HepG2 (cell line): ENCODE results near the gene UBALD1. TPM values are rescaled to one million over a fixed set of nuclear protein-coding genes. Genes with fewer than 3 reads are reported as not detected.

ENCODE experiments used
- ATF7 ChIP-seq, 2 experiments: fragments of 450-650 bp in 1 of 2; sonication (generic) in 1 of 2; formaldehyde crosslinking in 1 of 2; IDR thresholded peaks; 2 replicates each; pipeline versions ENCODE4 v1.4.0 to v1.6.1; 2016 to 2020; ENCODE audit warnings: antibody characterized with exemption in 1 of 2, mild to moderate bottlenecking in 1 of 2, missing genetic modification reagents in 1 of 2
- ATF7-NPFF ChIP-seq: sonication (generic); formaldehyde crosslinking; IDR thresholded peaks from 2 replicates; pipeline ENCODE4 v1.8.1; 2023; ENCODE audit warnings: mild to moderate bottlenecking, low read depth, missing genetic modification reagents, moderate library complexity
- ESRRA ChIP-seq: sonication (generic); formaldehyde crosslinking; IDR thresholded peaks from 2 replicates; pipeline ENCODE4 v1.5.1; 2020; ENCODE audit warnings: mild to moderate bottlenecking, low read depth, missing genetic modification reagents
- FOXA3 ChIP-seq: IDR thresholded peaks from 2 replicates; pipeline ENCODE4 v1.6.1; 2016; ENCODE audit warnings: missing genetic modification reagents, missing compliant biosample characterization
- HDAC2 ChIP-seq: sonication (generic); formaldehyde crosslinking; IDR thresholded peaks from 2 replicates; pipeline ENCODE4 v1.4.0; 2020; ENCODE audit warnings: missing genetic modification reagents
- HMG20A ChIP-seq: IDR thresholded peaks from 2 replicates; pipeline ENCODE4 v1.6.1; 2016; ENCODE audit warnings: borderline replicate concordance
- HNRNPK ChIP-seq: fragments of 200-400 bp; formaldehyde crosslinking; IDR thresholded peaks from 2 replicates; pipeline ENCODE4 v1.6.1; 2018; ENCODE audit warnings: low read length, low read depth, moderate library complexity, mild to moderate bottlenecking; ENCODE audit not compliant: poor library complexity, severe bottlenecking
- KLF6 ChIP-seq: IDR thresholded peaks from 2 replicates; pipeline ENCODE4 v1.8.0; 2016; ENCODE audit warnings: missing biosample characterization, missing genetic modification reagents
- KLF9 ChIP-seq: IDR thresholded peaks from 2 replicates; pipeline ENCODE4 v1.6.1; 2016; ENCODE audit warnings: low read depth
- MAFF ChIP-seq: IDR thresholded peaks from 2 replicates; pipeline ENCODE4 v1.6.1; 2011; ENCODE audit warnings: low read depth, low read length, improper control_type of control experiment
- MTF2 ChIP-seq: sonication (generic); formaldehyde crosslinking; IDR thresholded peaks from 2 replicates; pipeline ENCODE4 v1.5.0; 2020; ENCODE audit warnings: missing genetic modification reagents, borderline replicate concordance
- MXD3 ChIP-seq: IDR thresholded peaks from 2 replicates; pipeline ENCODE4 v1.6.1; 2016; ENCODE audit warnings: mild to moderate bottlenecking, missing biosample characterization, missing genetic modification reagents
- NKX3-1 ChIP-seq: sonication (generic); formaldehyde crosslinking; IDR thresholded peaks from 2 replicates; pipeline ENCODE4 v1.5.0; 2020; ENCODE audit warnings: missing genetic modification reagents
- PAF1 ChIP-seq: IDR thresholded peaks from 2 replicates; pipeline ENCODE4 v1.6.1; 2016; ENCODE audit warnings: missing genetic modification reagents, missing compliant biosample characterization
- RFXANK ChIP-seq: IDR thresholded peaks from 2 replicates; pipeline ENCODE4 v1.6.1; 2016
- SP4 ChIP-seq: sonication (generic); formaldehyde crosslinking; IDR thresholded peaks from 2 replicates; pipeline ENCODE4 v1.8.1; 2023; ENCODE audit warnings: mild to moderate bottlenecking, missing genetic modification reagents
- SP5 ChIP-seq: IDR thresholded peaks from 2 replicates; pipeline ENCODE4 v1.6.1; 2016; ENCODE audit warnings: low read depth, borderline replicate concordance
- SRF ChIP-seq: IDR thresholded peaks from 2 replicates; pipeline ENCODE4 v1.6.1; 2011; ENCODE audit warnings: mild to moderate bottlenecking, low read depth, low read length, moderate library complexity
- TEAD2 ChIP-seq: sonication (generic); formaldehyde crosslinking; IDR thresholded peaks from 2 replicates; pipeline ENCODE4 v1.9.0; 2021; ENCODE audit warnings: missing genetic modification reagents
- TFAP4 ChIP-seq: sonication (generic); IDR thresholded peaks from 2 replicates; pipeline ENCODE4 v1.6.1; 2016; ENCODE audit warnings: low read depth, borderline replicate concordance
- YEATS2 ChIP-seq: sonication (generic); formaldehyde crosslinking; IDR thresholded peaks from 2 replicates; pipeline ENCODE4 v1.4.0; 2020; ENCODE audit warnings: missing genetic modification reagents, borderline replicate concordance
- ZEB1 ChIP-seq: IDR thresholded peaks from 2 replicates; pipeline ENCODE4 v1.6.1; 2012; ENCODE audit warnings: mild to moderate bottlenecking, low read depth, inconsistent platforms; ENCODE audit not compliant: insufficient replicate concordance
- ZNF24 ChIP-seq: fragments of 450-650 bp; IDR thresholded peaks from 2 replicates; pipeline ENCODE4 v1.6.1; 2017; ENCODE audit warnings: antibody characterized with exemption, mild to moderate bottlenecking
- ZNF326 ChIP-seq: sonication (generic); formaldehyde crosslinking; IDR thresholded peaks from 2 replicates; pipeline ENCODE4 v1.4.0; 2020; ENCODE audit warnings: missing genetic modification reagents, borderline replicate concordance
- ZNF546 ChIP-seq: sonication (generic); formaldehyde crosslinking; conservative IDR thresholded peaks from 2 replicates; pipeline ENCODE4 v1.8.1; 2023; ENCODE audit warnings: mild to moderate bottlenecking, missing genetic modification reagents
- ZNF563 ChIP-seq: sonication (generic); formaldehyde crosslinking; IDR thresholded peaks from 2 replicates; pipeline ENCODE4 v1.8.0; 2022; ENCODE audit warnings: mild to moderate bottlenecking, moderate library complexity, missing genetic modification reagents
- ZNF619 ChIP-seq: sonication (generic); formaldehyde crosslinking; IDR thresholded peaks from 2 replicates; pipeline ENCODE4 v1.4.0; 2020; ENCODE audit warnings: mild to moderate bottlenecking, missing genetic modification reagents
- ZNF672 ChIP-seq: sonication (generic); formaldehyde crosslinking; IDR thresholded peaks from 2 replicates; pipeline ENCODE4 v1.8.1; 2022; ENCODE audit warnings: missing genetic modification reagents
- ZNF773 ChIP-seq: sonication (generic); formaldehyde crosslinking; IDR thresholded peaks from 2 replicates; pipeline ENCODE4 v1.4.0; 2020; ENCODE audit warnings: missing genetic modification reagents, borderline replicate concordance
- polyA plus RNA-seq, 8 experiments: library from polyadenylated mRNA; depleted of rRNA in 3 of 8; stranded (reverse) in 7 of 8; unstranded in 1 of 8; fragments of >200 nt; fragmentation: Illumina TruSeq in 4 of 8; extraction: Trizol in 4 of 8; gene quantifications; 2 replicates each; pipeline versions ENCODE4 v1.2.1 to v1.2.3, GENCODE V29; 2011 to 2016; ENCODE audit warnings: low read depth in 4 of 8, missing spikeins in 1 of 8, mixed read lengths in 1 of 8; ENCODE audit not compliant: insufficient read depth in 1 of 8
- total RNA-seq, 5 experiments: library from RNA; depleted of rRNA; stranded (reverse); fragments of >200 nt; fragmentation: Illumina TruSeq; extraction: Trizol; gene quantifications; 2 replicates each; pipeline ENCODE4 v1.2.3, GENCODE V29; 2016; ENCODE audit warnings: low read depth in 1 of 5
- TF ChIP-seq, protein P1 (sequence below): sonication (generic); formaldehyde crosslinking; conservative IDR thresholded peaks from 2 replicates; pipeline ENCODE4 v1.8.0; 2022; ENCODE audit warnings: mild to moderate bottlenecking, moderate library complexity, missing genetic modification reagents

Gene UBALD1
- total and polyA plus RNA-seq, 2 of the 13 experiments (the other 11 are each of a cell fraction or from before 2014, with no cell fraction given) = 6.8 to 12.3 TPM

DNA sequence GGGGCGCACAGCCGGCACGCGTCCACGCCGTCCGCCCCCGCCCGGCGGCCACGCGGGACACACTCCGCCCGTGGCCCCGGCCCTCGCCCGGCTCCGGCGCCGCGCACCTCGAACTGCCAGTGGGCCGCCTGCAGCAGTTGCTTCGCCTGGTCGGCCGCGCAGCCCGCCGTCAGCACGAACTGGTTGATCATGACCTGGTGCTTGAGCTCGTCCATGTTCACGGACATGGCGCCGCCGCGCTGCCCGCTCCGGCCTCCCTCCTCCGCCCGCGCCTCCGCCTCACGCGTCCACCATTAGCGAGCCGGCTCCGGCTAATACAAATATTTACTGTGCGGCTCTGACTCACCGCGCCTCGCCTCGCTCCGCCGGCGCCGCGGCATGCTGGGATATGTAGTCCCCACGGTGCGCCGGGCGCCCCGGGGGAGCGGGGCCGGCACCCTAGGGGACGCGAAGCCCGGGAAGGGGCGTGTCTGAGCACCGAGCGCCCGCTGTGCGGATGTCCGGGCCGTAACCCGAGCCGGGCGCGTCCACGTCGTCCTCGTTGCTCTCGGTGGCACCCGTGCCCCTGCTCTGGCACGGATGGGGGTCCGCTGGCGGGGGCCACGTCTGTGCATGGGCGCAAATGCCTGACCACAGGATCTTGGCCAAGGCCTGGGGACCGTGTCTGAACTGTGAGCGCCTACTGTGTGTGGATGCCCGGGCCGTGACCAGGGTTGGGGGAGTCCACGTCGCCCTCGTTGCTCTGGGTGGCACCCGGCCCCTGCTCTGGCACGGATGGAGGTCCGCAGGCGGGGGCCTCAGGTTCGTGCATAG is at the start of gene UBALD1 (continued):
- TF ChIP-seq, protein P1, sequence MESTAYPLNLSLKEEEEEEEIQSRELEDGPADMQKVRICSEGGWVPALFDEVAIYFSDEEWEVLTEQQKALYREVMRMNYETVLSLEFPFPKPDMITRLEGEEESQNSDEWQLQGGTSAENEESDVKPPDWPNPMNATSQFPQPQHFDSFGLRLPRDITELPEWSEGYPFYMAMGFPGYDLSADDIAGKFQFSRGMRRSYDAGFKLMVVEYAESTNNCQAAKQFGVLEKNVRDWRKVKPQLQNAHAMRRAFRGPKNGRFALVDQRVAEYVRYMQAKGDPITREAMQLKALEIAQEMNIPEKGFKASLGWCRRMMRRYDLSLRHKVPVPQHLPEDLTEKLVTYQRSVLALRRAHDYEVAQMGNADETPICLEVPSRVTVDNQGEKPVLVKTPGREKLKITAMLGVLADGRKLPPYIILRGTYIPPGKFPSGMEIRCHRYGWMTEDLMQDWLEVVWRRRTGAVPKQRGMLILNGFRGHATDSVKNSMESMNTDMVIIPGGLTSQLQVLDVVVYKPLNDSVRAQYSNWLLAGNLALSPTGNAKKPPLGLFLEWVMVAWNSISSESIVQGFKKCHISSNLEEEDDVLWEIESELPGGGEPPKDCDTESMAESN (CRISPR knock-in tag) = peak; percentile 55; the same call in 1 of the 2 replicates
- TF ChIP-seq YEATS2 (peak; percentile 61; the same call in 1 of the 2 replicates), SRF (peak; percentile 63), MXD3 (CRISPR knock-in tag) (peak; percentile 84; the same call in 1 of the 2 replicates), ESRRA (peak; percentile 78), KLF6 (peak; percentile 78; the same call in 1 of the 2 replicates), ATF7 (IDR thresholded peaks at IDR 0.05) (no peak), ATF7 (CRISPR knock-in tag; IDR thresholded peaks at IDR 0.05) (peak; percentile 69; the same call in 1 of the 2 replicates), ZNF619 (no peak), ZNF563 (CRISPR knock-in tag) (no peak), TFAP4 (no peak; the same call in 1 of the 2 replicates), FOXA3 (CRISPR knock-in tag) (peak; percentile 92), SP5 (CRISPR knock-in tag) (peak; percentile 20; the same call in 1 of the 2 replicates), RFXANK (CRISPR knock-in tag) (no peak), TEAD2 (CRISPR knock-in tag) (0 out of 2 replicates have a peak, but pooled peaks have one; percentile 28), ZNF773 (CRISPR knock-in tag) (no peak; the same call in 1 of the 2 replicates), MAFF (no peak), ATF7-NPFF (CRISPR knock-in tag) (0 out of 2 replicates have a peak, but pooled peaks have one; percentile 54), ZNF546 (CRISPR knock-in tag) (no peak), KLF9 (peak; percentile 41; the same call in 1 of the 2 replicates), ZEB1 (no peak), HMG20A (CRISPR knock-in tag) (peak; percentile 20; the same call in 1 of the 2 replicates), MTF2 (no peak), ZNF672 (no peak), ZNF326 (no peak), HDAC2 (CRISPR knock-in tag) (peak; percentile 66; the same call in 1 of the 2 replicates), SP4 (CRISPR knock-in tag) (no peak; the same call in 1 of the 2 replicates), PAF1 (CRISPR knock-in tag) (no peak), HNRNPK (peak; percentile 27), ZNF24 (no peak), NKX3-1 (0 out of 2 replicates have a peak, but pooled peaks have one; percentile 27)
